ENCODE results near the gene ALCAM.

Gene ALCAM

GRCh38 chr3:105532251-105532650 is 165.5 kb downstream of the ALCAM start:
- no peak for DNase-seq (ENCODE audit: low read depth)

GRCh38 chr3:105533960-105534359 is 167.3 kb downstream of the ALCAM start:
- DNase-seq (ENCODE audit: low read depth) = no peak

GRCh38 chr3:105534491-105534890 is 167.8 kb downstream of the ALCAM start:
- DNase-seq (ENCODE audit: low read depth) = no peak

GRCh38 chr3:105537371-105538080 is 170.8 kb downstream of the ALCAM start:
- DNase-seq (ENCODE audit: low read depth) = no peak

GRCh38 chr3:105538483-105538882 is 171.8 kb downstream of the ALCAM start:
- no peak for DNase-seq (ENCODE audit: low read depth)

GRCh38 chr3:105539897-105540296 is 173.2 kb downstream of the ALCAM start:
- DNase-seq (ENCODE audit: low read depth) = no peak

- DNase-seq (ENCODE audit: low read depth) = no peak
Observed at GRCh38 chr3:105542282-105543019, 175.7 kb downstream of the ALCAM start.

- no peak for DNase-seq (ENCODE audit: low read depth)
Observed at GRCh38 chr3:105545051-105545450, 178.3 kb downstream of the ALCAM start.

- no peak for DNase-seq (ENCODE audit: low read depth)
Observed at GRCh38 chr3:105553851-105554250, 187.1 kb downstream of the ALCAM start.

- no peak for DNase-seq (ENCODE audit: low read depth)
Observed at GRCh38 chr3:105555206-105555605, 188.5 kb downstream of the ALCAM start.

- no peak for DNase-seq (ENCODE audit: low read depth)
Observed at GRCh38 chr3:105559856-105560255, 193.1 kb downstream of the ALCAM start.

GRCh38 chr3:105561876-105562275 is 195.2 kb downstream of the ALCAM start:
- DNase-seq (ENCODE audit: low read depth) = no peak

GRCh38 chr3:105564546-105565288 is 198.0 kb downstream of the ALCAM start:
- DNase-seq (ENCODE audit: low read depth) = no peak

GRCh38 chr3:105571005-105571404 is 204.3 kb downstream of the ALCAM start:
- no peak for DNase-seq (ENCODE audit: low read depth)

GRCh38 chr3:105572501-105572900 is 205.8 kb downstream of the ALCAM start:
- no peak for DNase-seq (ENCODE audit: low read depth)

- no peak for DNase-seq (ENCODE audit: low read depth)
Observed at GRCh38 chr3:105579439-105579838, 212.7 kb downstream of the ALCAM start.

- no peak for DNase-seq (ENCODE audit: low read depth)
Observed at GRCh38 chr3:105580296-105580965, 213.7 kb downstream of the ALCAM start.

- DNase-seq (ENCODE audit: low read depth) = no peak
Observed at GRCh38 chr3:105582015-105582414, 215.3 kb downstream of the ALCAM start.

GRCh38 chr3:105584003-105584790 is 217.5 kb downstream of the ALCAM start:
- no peak for DNase-seq (ENCODE audit: low read depth)

GRCh38 chr3:105593315-105593714 is 226.6 kb downstream of the ALCAM start:
- no peak for DNase-seq (ENCODE audit: low read depth)

- DNase-seq (ENCODE audit: low read depth) = no peak
Observed at GRCh38 chr3:105594219-105594618, 227.5 kb downstream of the ALCAM start.

Measured in activated T-helper 9 cell treated with anti-CD3 and anti-CD28 coated beads, Interleukin-2, amount 50 U/mL, for 16 hours (primary cell).